ENCODE measurements around the gene APOA4.

APOA4 gene

DNA sequence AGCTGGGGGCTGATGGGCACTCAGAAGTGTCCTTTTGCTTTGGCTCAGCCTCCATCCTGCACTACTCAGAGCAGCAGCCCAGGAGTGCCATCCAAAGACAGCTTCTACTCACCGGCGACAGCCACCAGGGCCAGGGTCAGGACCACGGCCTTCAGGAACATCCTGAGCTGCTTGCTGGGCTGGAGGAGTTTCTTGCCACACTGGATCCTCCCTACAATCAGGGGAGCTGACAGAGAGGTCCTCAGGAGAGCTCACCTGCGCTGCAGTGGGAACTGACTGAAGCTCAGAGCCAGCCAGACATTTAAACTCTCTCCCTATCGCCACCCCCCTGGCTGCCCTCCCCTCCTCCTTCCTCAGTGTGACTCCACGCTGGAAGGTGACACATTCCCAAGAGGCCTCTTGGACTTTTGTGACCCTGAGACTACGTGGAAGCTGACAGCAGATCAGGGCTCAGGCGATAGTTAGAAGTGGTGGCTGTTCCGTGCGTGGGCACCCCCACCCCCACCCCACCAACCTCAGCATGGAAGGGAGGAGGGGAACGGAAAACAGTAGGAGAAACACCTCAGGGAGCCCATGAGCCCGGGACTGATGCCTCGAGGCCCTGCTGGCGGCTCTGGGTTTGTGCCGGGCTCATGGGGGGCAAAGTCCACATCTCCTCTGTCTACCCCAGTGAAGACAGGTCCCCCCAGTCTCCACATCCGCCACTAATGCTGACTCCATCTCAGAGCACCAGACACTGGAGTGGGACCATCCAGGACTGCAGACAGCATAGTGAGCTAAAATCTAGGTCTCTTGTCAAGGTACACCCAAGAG, at the start of gene APOA4:
TSS of gene APOA4 (minus strand) at position 274 of the 813 bp plus-strand sequence. CDS start at position 161, 113 bp downstream.
- DNase-seq, result no peak

DNA sequence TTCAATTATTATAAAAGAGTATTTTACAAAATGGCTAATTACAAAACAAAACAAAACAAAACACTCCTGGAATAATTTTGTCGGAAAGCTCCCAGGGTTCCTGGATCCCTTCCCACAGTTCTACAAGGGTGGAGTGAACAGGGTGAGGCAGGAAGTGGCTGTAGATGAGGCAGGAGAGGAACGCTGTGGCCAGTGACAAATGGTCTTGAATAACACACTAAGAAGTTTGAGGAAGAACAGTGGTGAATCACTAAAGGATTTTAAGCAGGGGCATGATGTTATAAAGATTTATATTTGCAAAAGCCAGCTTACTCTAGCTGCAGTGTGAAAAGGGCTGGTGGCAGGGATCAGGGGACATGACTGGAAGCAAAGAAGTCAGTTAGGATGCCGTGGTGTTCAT, 48.1 kb upstream of the APOA4 start:
- no peak for DNase-seq

DNA sequence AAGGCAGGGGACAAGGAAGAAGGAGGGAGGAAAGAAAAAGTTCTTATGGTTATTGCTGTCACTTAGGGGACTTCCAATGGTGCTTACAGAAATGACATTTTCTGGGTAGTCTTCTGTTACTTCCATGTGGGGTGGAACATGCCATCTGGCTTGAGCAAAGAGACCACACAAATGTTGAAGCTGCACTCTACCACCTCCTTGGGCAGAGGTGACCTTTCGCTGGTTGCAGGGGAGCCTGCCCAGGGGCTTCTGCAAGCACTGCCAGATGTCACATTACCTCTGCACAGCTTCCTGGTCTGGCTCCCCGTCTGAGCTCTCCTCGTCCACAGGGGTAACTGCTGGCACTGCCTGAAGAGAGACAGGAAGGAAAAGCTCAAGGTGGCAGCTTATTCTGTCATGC, 47.0 kb upstream of the APOA4 start:
- DNase-seq, result no peak

DNA sequence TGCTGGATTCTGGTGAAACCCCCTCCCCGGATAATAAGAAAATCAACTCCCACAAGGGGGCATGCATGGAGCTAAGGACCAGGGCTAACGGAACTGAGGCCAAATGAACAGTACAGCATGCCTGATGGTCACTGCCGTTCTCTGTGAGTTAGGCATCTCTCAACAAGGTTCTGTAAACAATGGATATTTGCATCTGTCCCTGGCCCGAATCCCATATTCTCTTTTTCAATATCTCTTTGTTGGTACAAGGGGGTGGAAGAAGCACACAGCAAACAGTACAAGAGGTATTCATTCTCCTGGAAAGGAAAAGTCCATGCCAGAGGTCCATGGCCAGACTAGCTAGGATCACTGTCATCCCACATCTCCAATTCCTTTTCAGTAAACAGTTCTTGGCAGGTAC, 46.5 kb upstream of the APOA4 start:
- DNase-seq, result no peak

DNA sequence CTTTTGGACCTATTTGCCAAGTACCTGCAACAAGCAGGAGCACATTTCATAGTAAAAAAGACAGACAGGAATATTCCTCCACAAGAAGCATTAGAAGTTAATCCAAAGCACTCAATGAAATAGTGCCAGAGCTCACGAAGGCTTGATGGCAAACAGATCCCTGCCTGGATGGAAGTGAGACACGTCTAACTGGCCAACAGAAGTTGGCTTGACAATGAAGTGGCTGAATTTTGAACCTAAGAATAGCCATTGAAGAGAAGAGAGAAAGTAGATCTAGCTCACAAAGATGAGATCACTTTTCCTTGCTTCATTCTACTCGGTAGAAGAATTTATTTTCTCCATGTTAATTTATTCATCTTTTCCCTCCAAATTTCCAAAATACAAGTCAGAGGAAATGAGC, 45.0 kb upstream of the APOA4 start:
- DNase-seq, result no peak

DNA sequence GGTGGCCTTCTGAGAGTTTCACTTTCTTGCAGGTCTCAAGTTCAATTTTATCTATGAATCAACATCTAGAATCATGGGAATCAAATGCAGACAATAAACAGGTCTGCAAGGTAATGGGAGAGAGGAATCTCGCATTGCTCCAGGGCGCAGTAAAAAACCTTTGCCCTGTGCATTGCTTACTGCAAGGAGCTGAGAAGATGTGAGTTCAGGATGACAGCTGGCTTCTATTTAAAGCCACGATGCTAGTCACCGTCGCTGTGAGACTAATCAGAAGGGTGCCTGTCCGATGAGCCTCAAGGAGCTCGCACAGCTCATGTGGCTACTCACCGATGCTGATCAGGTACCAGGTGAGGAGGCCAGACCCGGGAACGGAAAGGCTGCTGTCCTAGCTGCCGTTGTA, 44.5 kb upstream of the APOA4 start:
- no peak for DNase-seq

DNA sequence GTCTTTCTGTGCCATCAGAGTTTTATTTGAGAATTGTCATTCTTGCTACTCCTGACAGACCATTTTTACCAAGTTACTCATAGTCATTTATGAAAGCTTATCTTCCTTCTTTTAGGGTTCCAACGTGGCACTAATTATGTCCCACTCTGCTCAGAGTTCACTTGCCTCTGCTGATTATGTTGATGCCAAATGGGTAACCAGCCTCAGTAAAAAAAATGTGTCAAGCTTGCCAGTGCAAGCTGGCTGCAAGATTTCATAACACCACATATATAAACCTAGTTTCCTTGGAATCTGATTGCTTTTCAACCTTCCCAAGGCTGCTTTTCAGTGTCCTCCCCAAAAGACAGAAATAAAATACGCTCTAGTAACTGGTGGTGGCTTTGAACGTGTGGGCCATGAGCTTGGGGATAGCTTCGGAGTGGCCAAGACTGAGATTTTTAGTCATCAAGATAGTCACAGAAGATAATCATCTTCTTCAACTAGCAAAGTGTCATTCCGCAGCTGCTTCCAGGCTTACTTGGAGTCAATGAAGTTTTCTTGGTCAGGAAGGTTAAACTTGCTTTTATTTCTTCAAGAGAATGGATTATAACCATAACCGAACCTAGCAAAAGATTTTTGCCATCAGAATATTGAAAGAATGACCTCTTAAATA, 43.8 kb upstream of the APOA4 start:
- DNase-seq, result no peak

DNA sequence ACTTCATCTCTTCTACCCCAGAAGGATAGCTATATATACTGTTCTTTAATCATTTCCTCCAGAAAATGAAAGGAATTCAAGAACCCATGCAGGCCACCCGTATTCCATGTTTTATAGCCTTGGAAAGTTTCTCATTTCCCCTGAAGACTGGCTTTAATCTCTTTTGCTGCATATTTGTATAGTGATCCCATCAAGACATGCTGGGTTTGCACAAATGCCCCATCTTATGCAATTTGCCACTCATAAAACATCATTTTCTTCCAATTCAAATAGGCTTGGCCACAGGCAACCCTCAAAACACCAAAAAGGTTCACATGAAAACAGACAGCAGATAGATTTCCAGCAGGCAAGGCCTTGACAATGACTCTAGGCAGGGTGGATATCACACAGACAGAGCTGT, 42.6 kb upstream of the APOA4 start:
- no peak for DNase-seq

DNA sequence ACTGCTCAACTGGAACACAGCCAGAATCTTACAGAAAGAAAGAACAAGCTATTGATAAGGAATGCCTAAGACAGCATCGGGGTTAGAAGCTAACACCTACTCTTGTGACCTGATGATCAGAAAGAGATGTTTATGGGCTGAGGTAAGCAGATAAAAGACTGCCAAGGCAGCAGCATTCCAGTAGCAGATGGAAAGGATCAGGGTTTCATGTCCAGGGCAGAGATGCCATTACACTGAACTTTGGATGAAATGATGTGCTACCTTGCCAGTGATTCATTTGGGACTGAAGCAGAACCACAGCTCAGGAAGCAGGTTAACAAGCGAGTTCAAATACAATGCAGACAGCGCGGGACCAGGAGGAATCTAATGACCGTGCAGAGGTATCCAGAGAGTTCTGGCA, 41.4 kb upstream of the APOA4 start:
- no peak for DNase-seq

DNA sequence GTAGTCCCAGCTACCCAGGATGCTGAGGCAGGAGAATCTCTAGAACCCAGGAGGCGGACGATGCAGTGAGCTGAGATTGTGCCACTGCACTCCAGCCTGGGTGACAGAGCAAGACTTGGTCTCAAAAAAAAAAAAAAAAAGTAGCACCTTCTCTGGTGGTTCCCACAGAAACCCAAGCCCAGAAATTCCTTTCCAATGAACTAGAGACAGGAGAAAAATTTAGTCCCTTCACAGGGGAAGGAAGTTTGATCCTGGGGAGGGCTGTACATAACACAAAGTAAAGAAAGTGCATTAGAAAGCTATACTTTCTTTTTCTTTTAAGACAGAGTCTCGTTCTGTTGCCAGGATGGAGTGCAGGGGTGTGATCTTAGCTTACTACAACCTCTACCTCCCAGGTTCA, 39.8 kb upstream of the APOA4 start:
- DNase-seq, result no peak

DNA sequence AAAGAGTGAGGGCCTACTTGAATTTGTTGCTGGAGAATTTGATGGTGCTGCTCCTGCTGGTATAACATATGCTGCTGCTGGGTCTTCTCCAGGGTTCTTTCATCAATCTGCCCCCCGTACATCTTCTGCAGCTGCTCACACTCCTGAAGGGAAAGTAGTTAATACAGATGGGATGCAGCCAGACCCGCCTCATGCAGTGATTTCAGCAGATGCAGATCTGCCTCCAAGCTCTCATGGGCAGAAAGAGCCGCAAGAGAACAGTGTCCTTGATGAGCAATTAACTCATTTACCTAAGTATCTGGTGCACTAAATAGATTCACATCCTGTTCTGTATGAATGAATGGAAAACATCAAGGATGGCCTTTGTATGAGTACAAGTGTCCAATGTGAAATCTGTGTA, 39.1 kb upstream of the APOA4 start:
- no peak for DNase-seq

DNA sequence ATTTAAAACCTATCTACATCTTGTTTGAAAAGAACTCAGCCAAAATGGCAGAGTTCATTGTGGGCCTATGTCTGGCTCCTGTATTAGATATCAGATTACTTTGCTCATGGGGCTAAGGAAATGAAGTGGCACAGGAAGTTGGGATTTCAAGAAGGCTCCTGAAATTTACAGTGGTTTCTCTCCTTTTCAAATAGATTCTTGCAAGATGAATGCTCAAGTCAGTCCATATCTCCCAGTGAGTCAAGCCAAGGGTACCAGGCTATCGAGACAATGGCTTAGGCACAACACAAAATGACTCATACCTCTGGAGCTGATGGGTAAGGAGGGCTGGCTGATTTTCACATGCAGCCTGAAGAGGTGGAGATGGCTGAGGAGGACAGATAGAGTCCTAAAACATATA, 38.4 kb upstream of the APOA4 start:
- no peak for DNase-seq

DNA sequence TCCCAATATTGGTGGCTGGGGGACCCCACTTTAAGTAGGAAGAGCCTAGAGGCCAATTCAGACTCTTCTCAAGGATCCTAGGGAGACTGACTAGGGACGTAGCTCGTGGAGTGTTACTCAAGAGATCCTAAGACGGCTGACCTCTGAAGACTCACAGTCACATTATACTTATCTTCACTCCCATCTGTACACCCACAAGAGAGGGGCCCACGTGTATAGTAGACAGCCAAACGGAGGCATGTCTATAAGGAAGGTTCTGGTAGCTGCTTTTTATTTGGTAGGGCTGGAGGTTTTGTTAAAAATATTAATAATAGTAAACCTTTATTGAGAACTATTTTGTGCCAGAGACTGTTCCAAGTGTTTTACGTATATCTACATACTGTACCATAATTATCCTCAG, 37.2 kb upstream of the APOA4 start:
- no peak for DNase-seq

DNA sequence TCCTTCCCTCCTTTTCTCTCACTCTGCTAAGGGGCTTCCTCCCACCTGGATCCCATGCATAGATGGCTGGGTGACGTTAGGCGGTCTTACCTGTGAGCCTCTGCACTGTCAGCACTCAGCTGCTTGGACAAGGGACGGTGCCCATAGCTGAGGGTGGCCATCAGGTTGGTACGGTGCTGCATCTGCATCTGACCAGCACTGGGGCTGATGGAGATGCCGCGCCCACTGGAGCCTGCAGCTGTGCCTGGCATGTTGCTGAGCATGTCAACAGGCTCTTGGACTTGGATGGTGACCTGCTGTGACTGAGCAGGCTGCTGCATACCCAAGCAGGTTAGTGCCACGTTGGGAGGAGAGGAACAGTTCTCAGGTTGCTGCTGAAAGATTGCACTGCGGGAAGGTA, 36.1 kb upstream of the APOA4 start:
- no peak for DNase-seq

DNA sequence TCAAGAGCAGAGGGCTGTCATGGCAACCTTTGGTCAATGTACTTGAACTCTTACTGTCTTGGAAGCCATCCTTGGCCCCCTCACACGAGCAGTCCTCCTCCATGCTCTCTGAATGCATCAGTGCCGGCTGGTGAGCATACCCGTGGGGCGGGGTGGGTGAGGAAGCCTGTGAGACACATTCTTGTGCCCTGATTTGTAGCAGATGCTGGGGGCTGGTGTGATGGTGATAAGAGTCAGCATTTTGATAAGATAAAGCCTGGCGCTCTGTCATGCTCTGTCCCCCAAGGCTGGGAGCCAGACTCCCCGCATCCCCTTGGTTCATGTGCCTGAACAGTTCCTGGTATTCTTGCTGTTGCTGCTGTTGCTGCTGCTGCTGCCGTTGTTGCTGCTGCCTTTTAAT, 34.8 kb upstream of the APOA4 start:
- no peak for DNase-seq

DNA sequence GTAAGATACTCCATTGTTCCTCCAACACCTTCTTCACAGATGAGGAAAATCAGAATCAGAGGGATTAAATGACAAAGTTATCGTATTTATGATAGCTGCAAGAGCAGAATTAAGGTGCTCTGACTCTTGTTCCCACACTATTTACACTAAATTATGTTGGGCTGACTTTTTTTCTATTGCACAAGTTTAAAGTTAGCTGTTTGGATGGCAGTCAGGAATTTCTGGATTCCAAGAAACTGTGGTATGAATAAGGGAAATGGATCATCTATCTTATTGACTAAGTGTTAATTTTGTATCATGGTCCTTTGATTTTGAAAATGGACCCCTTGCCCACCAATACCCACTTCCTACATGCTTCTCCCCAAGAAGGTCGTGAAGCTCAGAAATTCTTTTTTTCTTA, 34.2 kb upstream of the APOA4 start:
- DNase-seq, result no peak

DNA sequence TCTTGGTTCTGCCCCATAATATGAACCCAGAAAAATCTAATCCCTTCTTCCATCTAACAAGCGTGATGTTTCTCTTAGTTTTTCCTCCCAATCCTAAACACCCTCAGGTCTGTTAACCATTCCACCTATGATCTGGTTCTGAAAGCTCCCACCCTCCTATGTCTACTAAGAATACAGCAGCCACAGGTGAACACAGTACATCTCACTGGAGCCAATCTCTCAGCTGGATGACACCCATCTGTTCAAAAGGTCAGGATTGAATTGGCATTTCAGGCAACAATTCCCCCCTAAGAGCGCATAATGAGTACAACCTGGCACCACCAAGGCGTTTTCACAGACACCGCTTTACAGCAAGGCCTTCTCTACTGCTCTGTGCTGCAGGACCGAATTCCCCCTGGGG, 33.3 kb upstream of the APOA4 start:
- DNase-seq, result no peak

DNA sequence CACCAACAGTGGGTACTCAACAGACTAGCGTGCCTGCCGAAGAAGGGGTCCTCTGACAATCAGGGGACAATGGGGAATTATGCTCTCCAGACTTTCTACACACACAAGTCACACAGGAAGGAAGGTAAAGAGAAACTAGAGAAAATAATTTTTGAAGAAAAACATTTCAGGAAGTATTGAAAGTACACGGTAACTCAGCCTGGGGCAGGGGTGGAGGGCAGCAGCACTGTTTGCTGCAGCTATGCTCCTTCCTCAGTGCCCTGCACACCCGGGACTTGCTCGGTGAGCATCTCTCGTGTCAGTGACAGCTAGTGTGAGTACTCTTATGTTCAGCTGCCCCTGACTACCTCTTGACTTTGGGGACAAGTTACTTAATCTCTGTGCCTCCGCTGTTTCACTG, 32.3 kb upstream of the APOA4 start:
- no peak for DNase-seq

DNA sequence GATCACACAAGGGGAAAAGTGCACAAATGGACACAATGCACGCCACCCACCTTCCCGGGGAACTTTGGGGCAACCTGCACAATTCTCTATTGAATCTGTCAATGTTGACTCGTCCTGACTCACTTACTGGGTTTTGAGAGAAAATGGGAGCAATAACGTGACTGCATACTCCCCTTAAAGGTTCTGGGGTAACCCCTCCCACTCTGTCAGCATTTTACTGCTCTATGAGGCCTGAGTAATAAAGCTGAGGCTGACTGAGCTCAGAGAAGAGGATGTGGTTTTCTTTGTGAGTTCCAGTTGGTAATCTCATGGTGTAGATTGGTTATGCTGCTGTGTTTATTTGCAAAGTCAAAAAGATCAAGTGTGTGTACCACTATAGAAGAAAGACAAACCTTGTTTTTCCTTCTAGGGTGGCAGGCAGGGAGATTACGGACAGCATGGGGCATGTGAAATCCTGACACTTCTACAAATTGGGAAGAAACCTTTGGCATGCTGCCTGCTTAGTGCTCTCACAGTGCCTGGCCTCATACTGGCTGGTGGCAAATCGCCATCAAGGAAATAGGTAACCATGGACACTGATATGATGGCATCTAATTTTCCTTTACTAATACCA, 30.5 kb upstream of the APOA4 start:
- peak; percentile 75 for DNase-seq

DNA sequence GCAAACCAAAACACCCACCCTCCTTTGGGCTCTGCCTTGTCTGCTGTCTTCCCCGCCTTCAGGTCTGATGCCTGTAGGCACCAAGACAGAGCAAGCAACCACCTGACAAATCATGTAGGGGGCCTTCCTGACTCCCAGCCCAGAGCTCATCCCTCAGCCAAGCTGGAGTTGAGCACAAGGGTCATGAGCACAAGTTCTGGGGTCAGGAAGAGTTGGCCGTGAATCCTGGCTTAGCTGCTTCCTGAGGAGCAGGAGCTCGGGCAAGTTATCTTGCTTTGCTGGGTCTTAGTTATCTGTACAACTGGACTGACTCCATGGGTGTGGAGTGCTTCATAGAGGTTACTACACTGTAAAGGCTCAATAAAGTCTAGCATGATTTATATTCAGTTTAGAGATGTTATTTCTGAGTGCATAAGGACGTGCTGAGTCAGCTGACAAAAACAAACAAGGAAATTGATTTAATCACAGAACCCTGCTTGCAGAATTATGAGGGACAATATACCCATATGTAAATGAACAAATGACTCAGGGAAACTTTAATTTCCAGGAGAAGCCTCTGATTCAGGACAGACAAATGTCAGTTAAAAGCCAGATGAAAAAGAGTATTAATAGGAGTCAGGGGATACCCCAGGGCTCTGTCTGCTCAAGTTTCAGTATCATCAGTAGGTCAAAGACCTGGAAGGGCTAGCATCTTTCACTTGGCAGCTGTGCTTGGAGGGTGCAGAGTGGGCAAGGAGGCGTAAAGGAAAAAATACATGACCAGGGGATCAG, 29.3 kb upstream of the APOA4 start:
- no peak for DNase-seq

DNA sequence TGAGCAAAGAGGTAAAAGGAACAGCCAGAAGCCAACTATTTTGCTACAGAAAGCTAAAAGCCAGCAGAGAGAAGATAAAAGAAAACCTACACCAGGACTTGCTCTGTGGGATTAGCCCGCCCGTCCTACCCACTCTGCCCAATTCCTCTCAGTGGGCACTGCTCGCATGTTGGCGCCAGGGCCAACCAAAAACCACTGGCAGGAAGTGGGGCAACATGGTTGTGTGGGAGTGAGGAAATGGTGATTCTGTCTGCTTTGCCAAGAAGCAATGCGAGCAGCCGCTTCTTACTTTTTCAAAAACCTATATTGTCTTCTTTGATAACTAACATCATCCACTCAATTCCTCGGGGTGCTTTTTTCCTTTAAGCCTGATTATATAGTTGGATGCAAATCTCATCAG, 28.5 kb upstream of the APOA4 start:
- DNase-seq, result peak; percentile 45

DNA sequence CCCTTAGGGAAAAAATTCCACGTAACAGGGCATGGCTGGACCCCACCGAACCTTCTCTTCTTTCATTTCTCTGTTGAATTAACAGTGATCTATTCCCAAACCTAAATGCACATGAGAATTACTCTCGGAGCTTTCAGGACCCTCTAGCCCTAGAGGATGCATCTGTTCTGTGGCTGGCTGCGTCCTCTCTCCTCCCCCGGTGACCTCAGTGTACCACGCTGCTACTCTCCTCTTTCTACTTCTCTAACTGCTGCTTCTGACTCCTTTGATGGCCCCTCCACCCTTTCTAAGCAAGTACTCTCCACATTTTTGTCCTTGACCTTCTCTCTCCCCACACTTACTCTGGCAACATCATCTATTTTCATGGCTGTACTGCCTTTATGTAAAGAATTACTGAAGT, 26.4 kb upstream of the APOA4 start:
- no peak for DNase-seq

DNA sequence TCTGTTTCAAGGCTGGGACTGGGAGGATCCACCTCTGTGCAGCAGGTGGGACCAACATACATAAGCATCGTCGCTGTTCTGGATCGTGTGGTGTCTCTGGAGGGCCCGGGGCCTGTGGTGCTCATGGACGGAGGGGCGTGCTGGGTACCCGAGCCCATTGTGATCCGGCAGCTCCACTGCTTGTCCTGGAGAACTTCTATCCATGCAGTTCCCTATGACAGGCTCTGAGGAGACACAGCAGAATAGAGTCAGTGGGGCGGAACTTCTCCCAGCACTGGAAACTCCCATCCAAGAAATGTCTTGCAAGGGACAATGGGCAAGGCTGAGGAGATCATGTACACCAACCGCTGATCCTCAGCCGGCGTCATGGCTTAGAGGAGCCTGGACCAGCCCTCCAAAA, 26.0 kb upstream of the APOA4 start:
- DNase-seq, result no peak

DNA sequence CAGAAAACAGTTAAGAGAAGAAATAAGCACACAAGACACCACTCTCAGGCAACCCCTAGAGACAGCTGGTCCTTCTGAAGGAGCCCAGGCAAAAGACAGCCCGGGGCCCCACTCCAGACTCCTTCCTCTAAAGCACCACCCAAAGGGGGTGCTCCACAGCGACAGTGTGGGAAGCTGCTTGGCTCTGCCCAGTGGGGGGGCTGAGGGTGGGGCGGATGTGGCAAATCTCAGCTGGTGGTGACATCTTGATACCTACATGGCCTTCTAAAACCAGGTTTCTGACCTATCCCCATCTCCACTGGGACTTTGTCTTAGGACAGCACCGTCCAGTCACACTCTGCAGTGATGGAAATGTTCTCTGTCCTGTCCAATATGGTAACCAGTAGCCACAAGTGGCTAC, 24.5 kb upstream of the APOA4 start:
- no peak for DNase-seq
